Stimulated activated CD4-positive, alpha-beta T cell treated with anti-CD3 and anti-CD28 coated beads, TNF-alpha, amount 100 ng/mL, for 4 hours (primary cell): ENCODE measurements around the gene MMS19.

ENCODE experiments used
- DNase-seq, 3 experiments: peaks; one replicate each; pipeline ENCODE4 v3.0.0-alpha.2; 2020; ENCODE audit warnings: low read depth in 3 of 3

The MMS19 gene

DNA sequence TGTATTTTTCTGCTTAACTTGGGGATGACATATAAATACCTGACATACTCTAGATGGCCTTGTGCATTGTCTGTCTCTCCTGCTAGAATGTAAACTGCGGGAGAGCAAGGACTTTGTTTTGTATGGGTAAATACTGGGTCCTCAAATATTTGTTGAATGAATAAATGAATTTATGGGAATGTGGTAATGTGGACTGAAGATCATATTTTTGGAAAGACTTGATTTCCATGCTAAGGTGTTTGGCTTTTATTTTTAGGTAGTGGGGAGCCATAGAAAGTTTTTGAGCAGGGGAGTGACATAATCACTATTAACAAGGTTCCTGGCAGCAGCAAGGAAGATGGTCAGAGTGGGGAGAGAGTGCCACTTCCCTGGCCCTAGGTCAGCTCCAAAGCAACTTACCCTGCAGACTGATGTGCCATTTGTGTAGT is 27.5 kb upstream of the MMS19 start:
- DNase-seq, result no peak

GRCh38 chr10:97525086-97525485 is 26.9 kb upstream of the MMS19 start:
- DNase-seq, result no peak

GRCh38 chr10:97522937-97523336 is 24.7 kb upstream of the MMS19 start:
- no peak for DNase-seq

DNA sequence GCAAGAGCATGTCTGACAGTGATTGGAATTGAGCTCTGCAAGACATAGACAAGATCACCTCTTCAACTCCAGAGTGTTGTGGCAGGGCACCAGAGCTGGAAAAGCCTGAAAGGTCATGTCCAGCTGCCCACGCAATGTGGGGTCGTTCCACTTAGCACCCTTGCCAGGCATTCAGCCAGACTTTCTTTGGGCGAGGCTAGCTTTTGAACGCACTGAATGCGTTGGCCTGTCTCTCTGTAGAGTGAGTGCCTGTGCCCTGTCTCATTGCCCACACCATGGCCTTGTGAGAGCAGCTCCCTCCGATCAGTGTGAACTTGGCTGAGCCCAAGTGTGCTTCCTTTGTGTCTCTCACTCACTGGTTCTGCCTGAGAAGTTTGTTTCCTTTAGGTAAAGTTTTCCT is 23.8 kb upstream of the MMS19 start:
- DNase-seq, result no peak

DNA sequence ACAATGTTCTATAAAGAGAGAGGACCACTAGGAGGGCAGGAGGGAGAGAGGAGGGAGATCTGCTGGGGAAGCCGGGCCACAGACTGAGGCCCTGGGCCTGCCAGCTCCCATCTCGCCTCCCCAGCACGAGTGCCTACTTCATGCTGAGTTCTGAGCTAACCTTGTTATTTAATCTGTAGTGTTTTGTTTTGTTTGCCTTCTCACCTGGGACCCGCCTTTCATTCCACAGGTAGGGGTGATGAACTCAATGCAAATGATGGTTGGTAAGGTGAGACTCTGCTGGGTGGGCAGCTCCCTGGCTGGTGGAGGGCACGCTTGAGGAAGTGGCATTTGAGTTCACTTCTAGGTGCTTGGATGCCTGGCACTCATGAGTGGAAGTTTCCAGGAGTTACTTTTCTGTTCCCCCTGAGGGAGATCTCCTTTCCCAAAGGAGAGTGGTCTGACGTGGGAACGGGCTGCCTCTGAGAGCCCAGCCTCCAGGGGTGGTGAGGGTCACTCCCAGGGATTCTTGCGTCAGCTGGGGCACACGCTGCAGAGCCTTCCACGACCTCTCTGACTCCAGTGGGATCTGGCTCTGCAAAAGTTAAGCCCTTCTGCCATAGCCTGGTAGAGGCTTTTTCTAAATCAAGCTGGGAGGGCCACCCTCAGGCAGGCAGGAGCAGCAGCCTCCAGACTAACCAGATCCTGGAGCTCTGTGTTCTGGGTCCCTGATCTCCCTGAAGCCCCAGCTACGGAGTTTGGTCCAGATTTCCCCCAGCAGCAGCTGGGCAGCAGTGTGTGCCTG is 22.9 kb upstream of the MMS19 start:
- no peak for DNase-seq

DNA sequence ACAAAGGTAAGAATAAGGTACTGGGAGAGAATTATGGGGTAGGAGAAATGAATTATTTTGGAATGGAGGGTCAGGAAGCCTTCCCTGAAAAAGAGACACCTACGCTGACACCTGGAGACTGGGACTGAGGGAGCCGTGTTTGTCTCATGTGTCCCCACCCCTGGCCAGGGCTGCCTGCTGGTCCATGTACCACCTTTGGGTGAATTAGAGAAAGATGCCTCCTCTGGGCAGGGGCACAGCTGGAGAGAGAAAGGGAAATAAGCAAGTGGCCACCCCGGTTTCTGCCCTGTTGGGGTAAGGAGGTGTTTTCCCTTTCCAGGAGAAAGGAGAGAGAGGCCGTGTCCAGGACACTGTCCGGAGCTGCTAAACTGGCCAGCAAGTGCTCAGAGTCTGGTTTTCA is 22.3 kb upstream of the MMS19 start:
- DNase-seq, result no peak

- DNase-seq, result no peak
Measured at GRCh38 chr10:97519342-97519741, 21.1 kb upstream of the MMS19 start.

DNA sequence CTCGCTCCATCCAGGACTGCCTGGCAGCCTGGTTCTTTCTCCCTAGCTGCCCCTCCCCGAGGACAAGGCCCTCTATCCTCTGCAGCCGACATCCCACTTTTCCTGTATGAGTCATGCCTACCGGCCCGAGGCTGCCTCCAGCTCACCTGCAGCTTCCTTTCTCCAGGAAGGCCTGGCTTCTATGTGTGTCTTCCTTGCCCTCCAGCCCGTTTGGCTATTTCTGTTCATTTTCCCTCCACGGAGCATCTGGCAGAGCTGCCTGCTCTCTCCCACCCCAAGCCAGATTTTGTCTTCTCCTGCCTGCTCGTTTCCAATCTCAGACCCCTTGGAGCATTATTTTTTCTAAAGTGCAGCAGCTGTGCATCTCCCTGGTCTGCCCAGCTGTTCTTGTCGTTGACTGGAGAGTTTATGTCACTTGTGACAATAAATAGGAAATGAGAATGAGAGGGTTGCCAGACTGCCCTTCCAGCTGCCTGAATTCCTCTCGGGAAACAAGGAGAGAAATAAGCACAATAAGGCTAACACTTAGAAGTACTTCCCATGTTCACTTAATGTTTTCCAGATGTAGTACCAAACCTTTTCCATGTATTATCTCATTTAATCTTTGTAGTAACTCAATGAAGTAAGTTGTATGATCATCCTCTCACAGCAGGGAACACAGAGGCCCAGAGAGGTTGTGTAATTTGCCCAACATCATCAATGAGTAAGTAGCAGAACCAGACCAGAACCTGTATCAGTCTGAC is 20.2 kb upstream of the MMS19 start:
- DNase-seq, result no peak

GRCh38 chr10:97517778-97518300 is 19.6 kb upstream of the MMS19 start:
- no peak for DNase-seq

DNA sequence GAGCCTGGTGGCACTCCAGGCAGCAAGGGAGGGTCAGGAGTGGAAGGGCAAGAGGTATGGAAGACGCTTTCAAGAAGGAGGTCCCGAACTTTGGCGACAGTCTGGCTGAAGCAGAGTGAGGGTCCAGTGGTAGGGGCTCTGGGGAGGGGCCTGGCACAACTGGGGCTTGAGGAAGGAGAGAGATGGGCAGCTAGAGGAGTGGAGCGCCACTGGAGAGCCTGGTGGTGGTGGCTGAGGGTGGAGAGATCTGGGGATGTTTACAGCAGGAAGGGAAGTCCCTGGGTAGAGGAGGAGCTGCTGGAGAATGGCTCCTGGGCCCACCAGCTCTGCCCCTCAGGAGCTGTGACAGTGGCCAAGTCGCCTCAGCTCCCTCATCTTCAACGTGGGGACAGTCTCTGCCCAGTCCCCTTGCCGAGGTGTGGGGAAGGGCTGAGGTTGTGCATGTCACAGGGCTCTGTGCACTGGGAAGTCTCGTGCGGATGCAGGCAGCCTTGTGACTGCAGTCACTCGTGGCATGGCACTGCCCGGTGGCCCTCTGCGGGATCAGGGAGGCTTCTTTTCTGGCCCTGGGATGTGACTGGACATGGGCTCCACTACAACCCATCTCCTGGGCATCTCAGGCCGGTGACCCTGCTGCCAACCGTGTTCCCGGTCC is 19.0 kb upstream of the MMS19 start:
- DNase-seq, result no peak

DNA sequence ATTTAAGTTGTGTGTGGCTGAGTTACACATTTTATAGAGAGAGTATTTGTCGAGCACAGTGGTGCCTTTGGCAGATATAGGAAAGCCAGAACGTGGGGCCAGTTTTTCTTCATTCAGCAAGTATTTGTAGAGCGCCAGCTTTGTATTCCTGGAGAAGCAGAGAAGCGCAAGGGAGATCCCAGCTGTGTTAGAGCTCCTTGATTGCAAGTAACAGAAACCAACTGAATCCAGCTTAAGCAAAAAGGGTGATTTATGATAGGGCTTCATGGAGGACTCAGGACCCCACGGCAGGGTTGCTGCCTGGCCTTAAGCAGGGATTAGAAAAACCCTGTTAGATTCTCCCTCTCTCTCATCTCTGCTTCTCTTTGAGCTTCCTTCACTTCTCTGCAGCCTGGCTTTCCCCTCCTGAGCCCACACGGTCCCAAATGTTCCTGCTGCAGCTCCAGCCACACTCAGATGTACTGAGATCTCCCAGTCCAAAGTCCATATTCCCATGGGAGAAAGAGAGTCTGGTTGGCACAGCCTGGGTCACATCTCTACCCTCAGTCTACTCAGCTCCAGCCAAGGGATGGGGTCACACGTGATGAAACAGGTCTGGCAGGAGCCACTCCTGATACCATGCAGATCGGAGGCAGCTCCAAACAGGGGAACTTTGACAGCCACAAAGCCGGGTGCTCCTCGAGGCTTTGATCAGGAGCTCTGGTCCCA is 17.2 kb upstream of the MMS19 start:
- DNase-seq, result no peak

DNA sequence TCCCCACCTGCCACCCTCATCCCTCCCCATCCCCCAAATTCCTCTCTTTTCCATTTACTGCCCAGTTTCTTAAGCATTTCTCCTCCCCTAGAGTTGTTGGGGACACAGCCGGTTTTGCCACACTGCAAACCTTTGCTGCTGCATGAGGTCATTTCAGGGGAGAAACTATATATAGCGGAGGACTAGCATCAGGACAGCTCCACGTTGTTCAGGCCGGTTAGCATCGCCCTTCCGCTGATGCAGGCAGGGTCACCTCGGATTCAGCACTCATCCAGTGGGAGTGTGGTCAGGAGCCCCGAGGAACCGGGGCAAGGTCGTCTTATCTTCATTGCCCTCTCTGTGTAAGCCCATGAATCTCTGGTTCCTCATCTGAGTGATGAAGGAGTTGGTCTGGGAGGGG is 16.1 kb upstream of the MMS19 start:
- no peak for DNase-seq

DNA sequence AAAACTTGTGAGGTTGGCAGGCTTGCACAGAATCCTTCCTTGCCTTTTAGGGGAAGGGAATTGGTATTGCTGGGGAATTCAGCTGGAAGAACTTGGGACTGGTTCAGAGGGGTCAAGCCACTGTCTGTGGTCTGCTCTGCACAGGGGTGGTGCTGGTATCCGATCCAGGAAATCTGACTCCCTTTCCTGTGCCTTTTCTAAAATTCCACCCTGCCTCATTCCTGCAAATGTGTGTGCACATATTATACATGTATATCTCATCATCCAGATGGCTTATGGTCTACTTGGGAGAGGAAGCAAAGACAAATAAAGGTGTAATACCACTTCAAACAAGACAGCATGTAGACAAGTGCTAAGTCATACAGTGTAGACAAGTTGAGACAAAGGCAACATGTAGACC is 14.8 kb upstream of the MMS19 start:
- DNase-seq, result no peak

- no peak for DNase-seq
Measured at GRCh38 chr10:97511711-97512440, 13.7 kb upstream of the MMS19 start.

DNA sequence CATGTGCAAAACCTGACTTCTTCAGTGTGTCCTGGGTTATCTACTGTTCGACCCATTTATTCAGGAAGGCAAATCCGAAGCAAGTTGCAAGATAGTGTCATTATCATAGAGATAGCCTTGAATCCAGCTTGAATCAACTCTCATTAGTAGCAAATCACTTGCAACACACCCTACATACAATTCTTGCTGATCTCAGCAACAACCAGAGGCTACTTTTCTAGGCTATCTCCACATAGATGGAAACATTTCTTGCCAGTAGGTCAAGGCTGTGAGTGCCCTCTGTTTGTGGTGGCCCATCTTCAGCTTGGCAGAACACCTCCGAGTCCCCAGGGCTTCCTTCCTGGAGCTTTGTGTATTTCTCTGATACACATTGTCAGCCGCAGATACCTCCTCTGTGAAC is 12.5 kb upstream of the MMS19 start:
- no peak for DNase-seq

- no peak for DNase-seq
Measured at GRCh38 chr10:97509120-97509680, 11.0 kb upstream of the MMS19 start.

DNA sequence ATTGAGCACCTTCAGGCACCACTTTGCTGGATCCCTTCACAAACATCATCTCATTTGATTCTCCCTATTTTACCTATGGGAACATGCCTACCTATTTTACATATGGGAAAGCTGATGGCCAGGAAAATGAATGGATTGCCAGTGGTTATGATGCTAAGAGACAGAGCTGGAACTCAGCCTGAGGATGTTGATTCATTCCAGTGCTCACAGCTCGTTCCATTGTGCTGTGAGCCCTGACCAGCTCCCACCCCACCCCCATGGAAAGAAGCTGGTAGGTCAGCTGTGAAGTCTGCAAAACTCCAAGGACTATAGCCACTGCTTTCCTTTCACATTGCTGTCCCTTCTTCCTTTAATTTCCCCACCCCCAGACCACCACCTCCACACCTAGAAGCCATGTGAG is 10.1 kb upstream of the MMS19 start:
- DNase-seq, result no peak

DNA sequence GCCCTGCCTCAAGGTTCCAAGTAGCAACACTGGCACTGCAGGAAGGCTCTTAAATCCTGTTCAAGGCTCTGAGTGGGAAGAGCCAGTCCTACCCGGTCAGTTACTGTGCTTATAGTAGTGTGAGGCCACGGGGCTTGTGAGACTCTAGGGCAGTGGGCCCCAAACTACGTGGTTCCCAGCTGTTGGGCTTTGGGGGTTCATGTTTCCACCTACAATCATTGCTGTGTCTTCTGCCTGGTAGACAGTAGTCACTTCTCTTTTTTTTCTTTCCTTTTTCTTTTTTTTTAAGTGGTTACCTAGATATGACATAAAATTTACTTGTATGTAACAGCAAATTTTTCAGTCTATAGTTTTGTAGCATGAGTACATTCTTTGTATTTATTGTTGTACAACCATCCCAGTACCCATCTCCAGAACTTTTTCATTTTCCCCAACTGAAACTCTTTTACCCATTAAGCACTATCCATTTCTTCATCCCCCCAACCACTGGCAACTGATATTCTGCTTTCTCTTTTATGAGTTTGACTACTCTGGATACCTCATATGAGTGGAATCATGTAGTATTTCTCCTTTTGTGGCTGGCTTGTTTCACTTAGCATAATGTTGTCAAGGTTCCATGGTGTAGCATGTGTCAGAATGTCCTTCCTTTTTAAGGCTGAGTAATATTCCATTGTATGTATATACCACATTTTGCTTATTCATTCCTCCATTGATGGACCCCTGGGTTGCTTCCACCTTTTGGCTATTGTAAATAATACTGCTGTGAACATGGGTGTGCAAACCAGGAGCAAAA is 8.2 kb upstream of the MMS19 start:
- no peak for DNase-seq

GRCh38 chr10:97505152-97505551 is 6.9 kb upstream of the MMS19 start:
- DNase-seq, result no peak

DNA sequence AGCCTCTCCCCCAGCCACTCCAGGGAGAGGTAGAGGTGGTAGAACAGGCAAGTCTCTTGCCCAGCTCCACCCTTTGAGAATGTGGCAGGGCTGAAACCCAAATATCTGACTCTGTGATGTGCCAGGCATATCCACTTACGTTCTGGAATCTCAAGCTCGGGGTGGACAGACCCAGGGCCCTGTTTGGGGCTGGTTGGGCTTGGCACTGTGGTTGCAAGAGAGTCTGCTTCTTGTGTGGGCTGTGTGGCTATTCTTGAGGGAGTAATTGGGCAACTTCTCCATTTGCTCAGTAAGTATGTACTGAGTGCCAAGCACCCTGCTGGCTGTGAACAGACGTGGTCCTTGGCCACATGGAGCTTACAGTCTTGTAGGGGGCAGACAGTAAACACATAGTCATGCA is 5.2 kb upstream of the MMS19 start:
- no peak for DNase-seq
